GM12878 (cell line): ENCODE data around the gene RABL6. TPM values are rescaled to one million over a fixed set of nuclear protein-coding genes. Genes with fewer than 3 reads are reported as not detected.

ENCODE experiments used
- ATF7 ChIP-seq: fragments of 450-650 bp; IDR thresholded peaks from 2 replicates; pipeline ENCODE4 v1.6.1; 2016; ENCODE audit warnings: low read depth, mild to moderate bottlenecking
- BCLAF1 ChIP-seq: fragments of 450-650 bp; IDR thresholded peaks from 2 replicates; pipeline ENCODE4 v1.6.1; 2017; ENCODE audit warnings: antibody characterized with exemption, mild to moderate bottlenecking, moderate library complexity
- EGR1 ChIP-seq, 2 experiments: IDR thresholded peaks; 1 replicate in 1 of 2; 2 replicates in 1 of 2; pipeline ENCODE4 v1.6.1; 2011 to 2012; ENCODE audit warnings: low read depth in 2 of 2, low read length in 2 of 2, borderline replicate concordance in 1 of 2, mild to moderate bottlenecking in 1 of 2, moderate library complexity in 1 of 2
- KLF5 ChIP-seq: fragments of 450-650 bp; IDR thresholded peaks from 2 replicates; pipeline ENCODE4 v1.6.1; 2014; ENCODE audit warnings: mild to moderate bottlenecking; ENCODE audit not compliant: partially characterized antibody
- MXI1 ChIP-seq: fragments of 150-350 bp; IDR thresholded peaks from 2 replicates; pipeline ENCODE4 v1.6.1; 2011; ENCODE audit warnings: low read depth, mild to moderate bottlenecking, inconsistent platforms, low read length, improper control_type of control experiment
- MYC ChIP-seq: IDR thresholded peaks from 2 replicates; pipeline ENCODE4 v1.6.1; 2011; ENCODE audit warnings: mild to moderate bottlenecking, low read length, moderate library complexity, inconsistent platforms; ENCODE audit not compliant: insufficient read depth, insufficient replicate concordance, insufficient read length, severe bottlenecking
- NFYB ChIP-seq: IDR thresholded peaks from 2 replicates; pipeline ENCODE4 v1.6.1; 2011; ENCODE audit warnings: low read depth, mild to moderate bottlenecking, low read length, improper control_type of control experiment, moderate library complexity; ENCODE audit not compliant: insufficient read depth
- NRF1 ChIP-seq: conservative IDR thresholded peaks from 2 replicates; pipeline ENCODE4 v1.6.1; 2011; ENCODE audit warnings: mild to moderate bottlenecking, low read depth, low read length, improper control_type of control experiment
- RELA ChIP-seq: fragments of 450-650 bp; IDR thresholded peaks from 2 replicates; pipeline ENCODE4 v1.8.0; 2014; ENCODE audit warnings: borderline replicate concordance; ENCODE audit not compliant: partially characterized antibody
- RUNX3 ChIP-seq: IDR thresholded peaks from 2 replicates; pipeline ENCODE4 v1.6.1; 2012; ENCODE audit warnings: low read length, inconsistent platforms
- SMC3 ChIP-seq: IDR thresholded peaks from 2 replicates; pipeline ENCODE4 v1.6.1; 2011; ENCODE audit warnings: low read length, improper control_type of control experiment, borderline replicate concordance
- SREBF1 ChIP-seq: IDR thresholded peaks from 2 replicates; pipeline ENCODE4 v1.6.1; 2012; ENCODE audit warnings: mild to moderate bottlenecking, low read length
- ZNF24 ChIP-seq: fragments of 450-650 bp; IDR thresholded peaks from 2 replicates; pipeline ENCODE4 v1.6.1; 2017; ENCODE audit warnings: antibody characterized with exemption, mild to moderate bottlenecking
- polyA plus RNA-seq, 11 experiments: library from polyadenylated mRNA; depleted of rRNA in 4 of 11; unstranded in 6 of 11; stranded (reverse) in 5 of 11; fragments of >200 nt; fragmentation: Nextera tagmentation in 4 of 11; fragmentation: Illumina TruSeq in 1 of 11; extraction: Ambion mirVana in 4 of 11; extraction: Trizol in 1 of 11; gene quantifications; 1 replicate in 1 of 11; 2 replicates in 10 of 11; pipeline versions ENCODE4 v1.2.1 to v1.2.3, GENCODE V29; 2011 to 2016; ENCODE audit warnings: inconsistent platforms in 2 of 11, missing spikeins in 2 of 11, low read depth in 1 of 11
- total RNA-seq, 4 experiments: library from RNA; depleted of rRNA in 3 of 4; stranded (reverse); fragments of >200 nt in 3 of 4; fragmentation: Illumina TruSeq in 1 of 4; extraction: Trizol in 1 of 4; gene quantifications; 2 replicates each; pipeline versions ENCODE4 v1.2.1 to v1.2.3, GENCODE V29; 2013 to 2021
- TF ChIP-seq, protein P1 (sequence below): IDR thresholded peaks from 2 replicates; pipeline ENCODE4 v1.6.1; 2012; ENCODE audit warnings: mild to moderate bottlenecking, low read depth, low read length
- TF ChIP-seq, protein P2 (sequence below): fragments of 450-650 bp; IDR thresholded peaks from 2 replicates; pipeline ENCODE4 v1.6.1; 2017; ENCODE audit warnings: mild to moderate bottlenecking, moderate library complexity

Gene RABL6
- total and polyA plus RNA-seq, 10 of the 15 experiments (the other 5 are each of a cell fraction or from before 2014, with no cell fraction given): 1.4 to 134 (median 42.7) TPM

DNA sequence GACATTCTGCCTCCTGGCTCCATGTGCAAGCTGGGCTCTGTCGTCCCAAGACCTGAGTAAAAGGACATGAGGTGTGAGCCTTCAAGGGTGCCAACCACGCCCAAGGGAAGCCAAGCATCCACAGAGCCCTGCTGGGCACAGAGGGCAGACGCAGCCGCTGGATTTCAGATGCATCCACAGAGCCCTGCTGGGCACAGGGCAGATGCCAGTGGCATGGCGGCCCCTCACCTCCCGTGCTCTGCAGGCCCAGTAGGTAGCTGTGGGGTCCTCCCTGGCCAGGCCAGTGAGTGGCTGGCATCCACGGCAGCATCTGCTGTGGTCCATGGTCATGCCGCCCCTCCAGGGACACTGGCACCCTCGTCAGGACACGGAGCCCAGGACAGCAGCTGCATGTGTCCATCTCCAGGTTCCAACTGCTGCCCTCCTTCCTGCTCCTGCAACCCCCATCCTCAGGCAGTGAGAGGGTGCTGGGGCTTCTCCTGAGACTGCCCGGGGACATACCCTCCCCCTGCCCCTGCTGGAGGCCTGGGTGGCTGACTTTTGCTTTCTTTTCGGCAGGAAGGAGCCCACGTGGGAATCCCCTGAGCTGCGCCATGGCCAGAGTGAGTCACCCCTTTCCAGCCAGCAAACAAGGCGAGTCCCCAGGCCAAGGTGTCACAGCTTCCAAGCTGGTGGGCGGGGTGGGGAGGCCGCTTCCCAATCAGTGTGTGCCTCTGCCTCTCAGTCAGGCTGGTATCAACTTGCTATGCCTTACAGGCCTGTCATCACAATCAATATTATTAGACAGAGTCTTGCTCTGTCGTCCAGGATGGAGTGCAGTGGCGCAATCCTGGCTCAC is 74.6 kb downstream of the RABL6 start (continued):
- TF ChIP-seq, protein P1, sequence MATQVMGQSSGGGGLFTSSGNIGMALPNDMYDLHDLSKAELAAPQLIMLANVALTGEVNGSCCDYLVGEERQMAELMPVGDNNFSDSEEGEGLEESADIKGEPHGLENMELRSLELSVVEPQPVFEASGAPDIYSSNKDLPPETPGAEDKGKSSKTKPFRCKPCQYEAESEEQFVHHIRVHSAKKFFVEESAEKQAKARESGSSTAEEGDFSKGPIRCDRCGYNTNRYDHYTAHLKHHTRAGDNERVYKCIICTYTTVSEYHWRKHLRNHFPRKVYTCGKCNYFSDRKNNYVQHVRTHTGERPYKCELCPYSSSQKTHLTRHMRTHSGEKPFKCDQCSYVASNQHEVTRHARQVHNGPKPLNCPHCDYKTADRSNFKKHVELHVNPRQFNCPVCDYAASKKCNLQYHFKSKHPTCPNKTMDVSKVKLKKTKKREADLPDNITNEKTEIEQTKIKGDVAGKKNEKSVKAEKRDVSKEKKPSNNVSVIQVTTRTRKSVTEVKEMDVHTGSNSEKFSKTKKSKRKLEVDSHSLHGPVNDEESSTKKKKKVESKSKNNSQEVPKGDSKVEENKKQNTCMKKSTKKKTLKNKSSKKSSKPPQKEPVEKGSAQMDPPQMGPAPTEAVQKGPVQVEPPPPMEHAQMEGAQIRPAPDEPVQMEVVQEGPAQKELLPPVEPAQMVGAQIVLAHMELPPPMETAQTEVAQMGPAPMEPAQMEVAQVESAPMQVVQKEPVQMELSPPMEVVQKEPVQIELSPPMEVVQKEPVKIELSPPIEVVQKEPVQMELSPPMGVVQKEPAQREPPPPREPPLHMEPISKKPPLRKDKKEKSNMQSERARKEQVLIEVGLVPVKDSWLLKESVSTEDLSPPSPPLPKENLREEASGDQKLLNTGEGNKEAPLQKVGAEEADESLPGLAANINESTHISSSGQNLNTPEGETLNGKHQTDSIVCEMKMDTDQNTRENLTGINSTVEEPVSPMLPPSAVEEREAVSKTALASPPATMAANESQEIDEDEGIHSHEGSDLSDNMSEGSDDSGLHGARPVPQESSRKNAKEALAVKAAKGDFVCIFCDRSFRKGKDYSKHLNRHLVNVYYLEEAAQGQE: no peak
- TF ChIP-seq MXI1 (peak; percentile 94), EGR1 (IDR thresholded peaks at IDR 0.05; ENCODE audit: borderline replicate concordance in 1 of 2, low read depth in 2 of 2, low read length in 2 of 2) (peak in 1 of 2 experiments; percentile 41; a peak in 1 of 3 replicates), MYC (no peak), RELA (peak; percentile 95), ATF7 (peak; percentile 79), SMC3 (no peak), NRF1 (0 out of 2 replicates have a peak, but pooled peaks have one; percentile 13), RUNX3 (no peak), SREBF1 (no peak), NFYB (no peak), KLF5 (no peak), BCLAF1 (no peak), ZNF24 (no peak)
- TF ChIP-seq, protein P2, sequence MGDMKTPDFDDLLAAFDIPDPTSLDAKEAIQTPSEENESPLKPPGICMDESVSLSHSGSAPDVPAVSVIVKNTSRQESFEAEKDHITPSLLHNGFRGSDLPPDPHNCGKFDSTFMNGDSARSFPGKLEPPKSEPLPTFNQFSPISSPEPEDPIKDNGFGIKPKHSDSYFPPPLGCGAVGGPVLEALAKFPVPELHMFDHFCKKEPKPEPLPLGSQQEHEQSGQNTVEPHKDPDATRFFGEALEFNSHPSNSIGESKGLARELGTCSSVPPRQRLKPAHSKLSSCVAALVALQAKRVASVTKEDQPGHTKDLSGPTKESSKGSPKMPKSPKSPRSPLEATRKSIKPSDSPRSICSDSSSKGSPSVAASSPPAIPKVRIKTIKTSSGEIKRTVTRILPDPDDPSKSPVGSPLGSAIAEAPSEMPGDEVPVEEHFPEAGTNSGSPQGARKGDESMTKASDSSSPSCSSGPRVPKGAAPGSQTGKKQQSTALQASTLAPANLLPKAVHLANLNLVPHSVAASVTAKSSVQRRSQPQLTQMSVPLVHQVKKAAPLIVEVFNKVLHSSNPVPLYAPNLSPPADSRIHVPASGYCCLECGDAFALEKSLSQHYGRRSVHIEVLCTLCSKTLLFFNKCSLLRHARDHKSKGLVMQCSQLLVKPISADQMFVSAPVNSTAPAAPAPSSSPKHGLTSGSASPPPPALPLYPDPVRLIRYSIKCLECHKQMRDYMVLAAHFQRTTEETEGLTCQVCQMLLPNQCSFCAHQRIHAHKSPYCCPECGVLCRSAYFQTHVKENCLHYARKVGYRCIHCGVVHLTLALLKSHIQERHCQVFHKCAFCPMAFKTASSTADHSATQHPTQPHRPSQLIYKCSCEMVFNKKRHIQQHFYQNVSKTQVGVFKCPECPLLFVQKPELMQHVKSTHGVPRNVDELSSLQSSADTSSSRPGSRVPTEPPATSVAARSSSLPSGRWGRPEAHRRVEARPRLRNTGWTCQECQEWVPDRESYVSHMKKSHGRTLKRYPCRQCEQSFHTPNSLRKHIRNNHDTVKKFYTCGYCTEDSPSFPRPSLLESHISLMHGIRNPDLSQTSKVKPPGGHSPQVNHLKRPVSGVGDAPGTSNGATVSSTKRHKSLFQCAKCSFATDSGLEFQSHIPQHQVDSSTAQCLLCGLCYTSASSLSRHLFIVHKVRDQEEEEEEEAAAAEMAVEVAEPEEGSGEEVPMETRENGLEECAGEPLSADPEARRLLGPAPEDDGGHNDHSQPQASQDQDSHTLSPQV: no peak
